Fibroblast of skin of right quadriceps (primary cell): ENCODE results near the gene MYCBPAP.

Experiments
- DNase-seq: peaks from one replicate; pipeline ENCODE4 v3.0.0-alpha.2; 2013

MYCBPAP gene

DNA sequence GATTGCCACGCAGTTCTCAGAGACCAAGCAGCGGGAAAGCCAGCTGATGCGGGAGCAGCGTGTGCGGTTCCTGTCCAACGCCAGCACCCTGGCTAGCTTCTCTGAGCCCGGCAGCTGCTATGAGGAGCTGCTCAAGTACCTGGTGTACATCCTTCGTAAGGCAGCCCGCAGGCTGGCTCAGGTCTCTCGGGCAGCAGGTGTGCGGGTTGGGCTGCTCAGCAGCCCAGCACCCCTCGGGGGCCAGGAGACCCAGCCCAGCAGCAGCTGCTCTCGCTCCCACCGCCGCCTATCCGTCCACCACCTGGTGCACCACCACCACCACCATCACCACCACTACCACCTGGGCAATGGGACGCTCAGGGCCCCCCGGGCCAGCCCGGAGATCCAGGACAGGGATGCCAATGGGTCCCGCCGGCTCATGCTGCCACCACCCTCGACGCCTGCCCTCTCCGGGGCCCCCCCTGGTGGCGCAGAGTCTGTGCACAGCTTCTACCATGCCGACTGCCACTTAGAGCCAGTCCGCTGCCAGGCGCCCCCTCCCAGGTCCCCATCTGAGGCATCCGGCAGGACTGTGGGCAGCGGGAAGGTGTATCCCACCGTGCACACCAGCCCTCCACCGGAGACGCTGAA is 67.5 kb downstream of the MYCBPAP start:
- no peak for DNase-seq

DNA sequence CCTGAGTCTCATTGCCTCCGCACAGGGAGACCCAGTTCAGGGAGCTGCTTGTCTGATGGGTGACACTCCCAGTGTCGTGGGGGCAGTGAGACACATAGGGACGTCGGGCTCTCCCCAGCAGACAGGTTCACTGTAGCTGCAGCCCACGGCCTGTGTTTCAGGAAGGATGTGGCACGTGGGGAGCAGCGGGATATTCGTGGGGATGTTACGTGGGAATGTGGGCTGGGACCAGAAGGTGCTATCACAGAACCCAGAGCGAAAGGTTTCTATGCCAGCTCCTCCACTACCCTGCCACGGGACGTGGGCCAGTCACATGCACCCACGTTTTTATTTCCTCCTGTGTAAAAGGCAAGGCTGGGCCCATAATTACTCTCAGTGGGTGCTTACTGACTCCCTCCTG is 68.6 kb downstream of the MYCBPAP start:
- DNase-seq = no peak

DNA sequence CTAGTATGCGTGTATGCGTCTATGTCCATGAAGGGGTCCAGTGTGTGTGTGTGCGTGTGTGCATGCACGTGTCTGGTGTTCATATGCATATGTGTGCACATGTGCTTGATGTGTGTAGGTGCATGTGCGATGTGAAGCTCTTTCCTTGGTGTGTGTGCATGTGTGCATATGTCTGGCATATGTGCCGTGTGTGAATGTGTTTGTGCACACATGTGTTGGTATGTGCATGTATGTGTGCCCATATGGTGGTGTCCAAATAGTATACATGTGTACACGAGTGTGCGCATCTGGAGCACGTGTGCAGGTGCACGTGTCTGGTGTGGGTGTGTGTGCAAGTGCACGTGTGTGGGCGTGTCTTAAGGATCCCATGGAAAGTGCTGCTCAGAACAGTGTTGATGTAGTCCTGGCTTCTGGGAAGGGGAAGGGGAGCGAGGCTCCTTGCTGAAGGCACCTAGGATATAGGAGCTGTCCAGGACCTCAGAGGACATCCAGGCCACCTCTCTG is 69.3 kb downstream of the MYCBPAP start:
- DNase-seq = no peak

DNA sequence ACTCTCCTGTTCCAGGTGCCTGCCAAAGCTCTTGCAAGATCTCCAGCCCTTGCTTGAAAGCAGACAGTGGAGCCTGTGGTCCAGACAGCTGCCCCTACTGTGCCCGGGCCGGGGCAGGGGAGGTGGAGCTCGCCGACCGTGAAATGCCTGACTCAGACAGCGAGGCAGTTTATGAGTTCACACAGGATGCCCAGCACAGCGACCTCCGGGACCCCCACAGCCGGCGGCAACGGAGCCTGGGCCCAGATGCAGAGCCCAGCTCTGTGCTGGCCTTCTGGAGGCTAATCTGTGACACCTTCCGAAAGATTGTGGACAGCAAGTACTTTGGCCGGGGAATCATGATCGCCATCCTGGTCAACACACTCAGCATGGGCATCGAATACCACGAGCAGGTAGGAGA is 69.9 kb downstream of the MYCBPAP start:
- no peak for DNase-seq

DNA sequence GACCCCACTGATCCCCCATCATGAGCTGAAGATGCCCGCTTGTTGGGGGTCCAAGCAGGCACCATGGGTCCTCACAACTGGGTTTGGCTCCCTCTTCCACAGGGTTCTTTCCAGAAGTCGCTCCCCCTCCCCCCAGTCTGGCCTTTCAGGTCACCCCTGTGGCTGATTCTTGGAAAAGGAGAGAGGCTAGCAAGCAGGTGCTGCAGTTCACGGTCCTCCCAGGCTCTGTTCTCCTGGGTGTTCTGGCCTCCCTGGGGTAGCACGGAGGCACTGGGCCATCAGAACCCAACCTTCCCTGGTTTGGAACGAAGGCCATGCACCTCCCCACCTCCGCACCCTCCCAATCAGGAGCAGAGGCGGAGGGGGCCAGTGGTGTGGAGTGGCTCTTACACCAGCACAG is 71.2 kb downstream of the MYCBPAP start:
- DNase-seq = no peak

DNA sequence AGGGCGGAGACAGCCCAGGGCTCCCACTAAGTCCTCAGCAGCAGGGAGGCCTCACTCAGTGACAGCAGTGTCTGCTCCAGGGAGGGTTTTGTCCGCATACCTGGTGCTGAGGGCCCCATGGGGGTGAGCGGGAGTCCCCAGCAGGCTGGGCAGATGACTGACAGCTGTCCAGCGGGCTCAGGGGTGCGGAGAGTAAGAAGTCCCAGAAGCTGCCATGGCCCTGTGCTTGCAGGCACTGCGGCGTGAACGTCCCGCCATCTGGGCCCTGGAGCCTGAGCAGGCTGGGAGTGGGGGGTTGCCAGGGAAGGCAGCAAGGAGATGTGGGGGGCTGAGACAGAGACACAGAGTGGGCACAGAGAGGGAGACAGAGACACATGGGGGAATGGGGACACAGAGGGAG is 72.4 kb downstream of the MYCBPAP start:
- DNase-seq = no peak
